Hepatocyte (in vitro differentiated cells): ENCODE measurements around the gene POU2F1.

ENCODE experiments used
- CTCF ChIP-seq: fragments of 200-600 bp; sonication (generic); IDR thresholded peaks from 2 replicates; pipeline ENCODE4 v1.5.1; 2016; ENCODE audit warnings: antibody characterized with exemption, mild to moderate bottlenecking; ENCODE audit not compliant: poor library complexity
- EZH2 ChIP-seq: fragments of 200-600 bp; sonication (generic); IDR thresholded peaks from 2 replicates; pipeline ENCODE4 v1.6.1; 2016; ENCODE audit warnings: antibody characterized with exemption, mild to moderate bottlenecking, borderline replicate concordance
- EZH2phosphoT487 ChIP-seq: fragments of 200-600 bp; sonication (generic); IDR thresholded peaks from one replicate; pipeline ENCODE4 v1.6.1; 2018; ENCODE audit warnings: antibody characterized with exemption, mild to moderate bottlenecking, low read depth, moderate library complexity; ENCODE audit not compliant: unreplicated experiment, severe bottlenecking

- TF ChIP-seq CTCF (peak; percentile 21), EZH2 (no peak), EZH2phosphoT487 (no peak)
Observed at GRCh38 chr1:167409183-167409582, 188.5 kb downstream of the POU2F1 start.
